WTC11 (cell line): Measurements from ENCODE around the gene ARAP2.

Experiments used
- CREB1 ChIP-seq: sonication (generic); formaldehyde crosslinking; IDR thresholded peaks from 2 replicates; pipeline ENCODE4 v1.8.0; 2023; ENCODE audit warnings: mild to moderate bottlenecking, missing genetic modification reagents
- ESRRA ChIP-seq: sonication (generic); formaldehyde crosslinking; IDR thresholded peaks from 2 replicates; pipeline ENCODE4 v1.8.1; 2022; ENCODE audit warnings: mild to moderate bottlenecking, missing genetic modification reagents, borderline replicate concordance
- GRHL2 ChIP-seq: fragments of 250-450 bp; sonication (Bioruptor Pico); IDR thresholded peaks from 2 replicates; pipeline ENCODE4 v1.8.0; 2022; ENCODE audit warnings: mild to moderate bottlenecking, moderate library complexity; ENCODE audit not compliant: insufficient replicate concordance, severe bottlenecking
- SP1 ChIP-seq: sonication (generic); formaldehyde crosslinking; conservative IDR thresholded peaks from 2 replicates; pipeline ENCODE4 v1.8.1; 2022; ENCODE audit warnings: missing genetic modification reagents
- TEAD4 ChIP-seq: sonication (generic); formaldehyde crosslinking; IDR thresholded peaks from 2 replicates; pipeline ENCODE4 v1.8.0; 2022; ENCODE audit warnings: mild to moderate bottlenecking, missing genetic modification reagents
- ZNF317 ChIP-seq: sonication (generic); formaldehyde crosslinking; IDR thresholded peaks from 2 replicates; pipeline ENCODE4 v1.8.1; 2023; ENCODE audit warnings: low read depth, mild to moderate bottlenecking, moderate library complexity, missing genetic modification reagents, borderline replicate concordance
- ZNF671 ChIP-seq: fragments of 250-450 bp; sonication (Bioruptor Pico); IDR thresholded peaks from 2 replicates; pipeline ENCODE4 v1.8.0; 2021; ENCODE audit warnings: mild to moderate bottlenecking
- TF ChIP-seq, protein P1 (sequence below): fragments of 200-600 bp; IDR thresholded peaks from 2 replicates; pipeline ENCODE4 v1.8.0; 2022; ENCODE audit warnings: antibody characterized with exemption
- TF ChIP-seq, protein P2 (sequence below): sonication (generic); formaldehyde crosslinking; IDR thresholded peaks from 2 replicates; pipeline ENCODE4 v1.8.0; 2022; ENCODE audit warnings: mild to moderate bottlenecking, missing genetic modification reagents
- TF ChIP-seq, protein P3 (sequence below): sonication (generic); formaldehyde crosslinking; IDR thresholded peaks from 2 replicates; pipeline ENCODE4 v1.8.1; 2023; ENCODE audit warnings: mild to moderate bottlenecking, missing genetic modification reagents
- TF ChIP-seq, protein P4 (sequence below): sonication (generic); formaldehyde crosslinking; IDR thresholded peaks from 2 replicates; pipeline ENCODE4 v1.8.1; 2022; ENCODE audit warnings: missing genetic modification reagents, borderline replicate concordance
- TF ChIP-seq, protein P5 (sequence below): sonication (generic); formaldehyde crosslinking; IDR thresholded peaks from 2 replicates; pipeline ENCODE4 v1.8.1; 2022; ENCODE audit warnings: low read depth, missing genetic modification reagents, borderline replicate concordance
- TF ChIP-seq, protein P6 (sequence below): fragments of 250-450 bp; sonication (Bioruptor Pico); IDR thresholded peaks from 2 replicates; pipeline ENCODE4 v1.9.0; 2021; ENCODE audit warnings: mild to moderate bottlenecking

DNA sequence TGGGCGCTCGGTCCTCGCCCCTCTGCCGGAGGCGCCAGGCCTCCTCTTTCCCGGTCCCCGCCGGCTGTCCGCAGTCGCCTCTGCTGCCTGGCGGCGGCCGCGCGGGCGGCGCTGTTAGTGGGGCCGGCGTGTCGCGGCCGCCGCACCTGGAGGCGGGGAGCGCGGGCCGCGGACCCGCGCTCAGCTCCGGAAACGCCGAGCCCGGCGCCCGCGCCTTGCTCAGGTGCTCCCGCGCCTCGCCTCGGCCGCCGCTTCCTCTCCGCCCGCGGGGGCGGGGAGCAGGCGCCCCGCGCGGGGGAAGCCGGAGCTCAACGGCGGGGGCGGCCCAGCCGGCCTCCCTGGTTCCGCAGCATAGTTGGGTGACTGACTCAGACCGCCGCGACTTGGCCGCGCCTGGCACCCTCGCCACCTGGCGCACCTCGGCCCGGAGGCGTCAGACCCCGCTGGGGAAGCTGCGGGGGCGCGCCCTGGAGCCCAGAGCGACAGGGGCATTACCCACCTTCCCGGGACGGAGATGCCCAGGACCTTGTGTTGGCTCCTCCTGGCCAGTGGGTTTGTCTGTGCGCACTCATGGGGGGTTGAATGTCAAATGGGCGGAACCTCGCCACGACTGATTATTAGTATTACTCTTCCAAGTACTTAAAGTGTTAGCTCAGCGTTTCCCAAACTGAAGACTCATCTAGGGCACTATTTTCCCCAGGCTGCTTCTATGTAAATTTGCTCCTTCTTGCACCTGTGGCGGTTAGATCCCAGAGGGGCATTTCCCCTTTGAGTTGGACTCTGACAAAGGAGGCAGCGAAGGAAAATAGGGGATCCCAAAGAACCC is at the start of gene ARAP2:
- TF ChIP-seq ESRRA (CRISPR knock-in tag) (no peak), CREB1 (CRISPR knock-in tag) (no peak), TEAD4 (CRISPR knock-in tag) (no peak), ZNF317 (CRISPR knock-in tag) (no peak), SP1 (CRISPR knock-in tag) (no peak), GRHL2 (no peak), ZNF671 (CRISPR knock-in tag) (no peak)
- TF ChIP-seq, protein P1, sequence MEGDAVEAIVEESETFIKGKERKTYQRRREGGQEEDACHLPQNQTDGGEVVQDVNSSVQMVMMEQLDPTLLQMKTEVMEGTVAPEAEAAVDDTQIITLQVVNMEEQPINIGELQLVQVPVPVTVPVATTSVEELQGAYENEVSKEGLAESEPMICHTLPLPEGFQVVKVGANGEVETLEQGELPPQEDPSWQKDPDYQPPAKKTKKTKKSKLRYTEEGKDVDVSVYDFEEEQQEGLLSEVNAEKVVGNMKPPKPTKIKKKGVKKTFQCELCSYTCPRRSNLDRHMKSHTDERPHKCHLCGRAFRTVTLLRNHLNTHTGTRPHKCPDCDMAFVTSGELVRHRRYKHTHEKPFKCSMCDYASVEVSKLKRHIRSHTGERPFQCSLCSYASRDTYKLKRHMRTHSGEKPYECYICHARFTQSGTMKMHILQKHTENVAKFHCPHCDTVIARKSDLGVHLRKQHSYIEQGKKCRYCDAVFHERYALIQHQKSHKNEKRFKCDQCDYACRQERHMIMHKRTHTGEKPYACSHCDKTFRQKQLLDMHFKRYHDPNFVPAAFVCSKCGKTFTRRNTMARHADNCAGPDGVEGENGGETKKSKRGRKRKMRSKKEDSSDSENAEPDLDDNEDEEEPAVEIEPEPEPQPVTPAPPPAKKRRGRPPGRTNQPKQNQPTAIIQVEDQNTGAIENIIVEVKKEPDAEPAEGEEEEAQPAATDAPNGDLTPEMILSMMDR = no peak
- TF ChIP-seq, protein P2, sequence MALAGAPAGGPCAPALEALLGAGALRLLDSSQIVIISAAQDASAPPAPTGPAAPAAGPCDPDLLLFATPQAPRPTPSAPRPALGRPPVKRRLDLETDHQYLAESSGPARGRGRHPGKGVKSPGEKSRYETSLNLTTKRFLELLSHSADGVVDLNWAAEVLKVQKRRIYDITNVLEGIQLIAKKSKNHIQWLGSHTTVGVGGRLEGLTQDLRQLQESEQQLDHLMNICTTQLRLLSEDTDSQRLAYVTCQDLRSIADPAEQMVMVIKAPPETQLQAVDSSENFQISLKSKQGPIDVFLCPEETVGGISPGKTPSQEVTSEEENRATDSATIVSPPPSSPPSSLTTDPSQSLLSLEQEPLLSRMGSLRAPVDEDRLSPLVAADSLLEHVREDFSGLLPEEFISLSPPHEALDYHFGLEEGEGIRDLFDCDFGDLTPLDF (CRISPR knock-in tag) = no peak
- TF ChIP-seq, protein P3, sequence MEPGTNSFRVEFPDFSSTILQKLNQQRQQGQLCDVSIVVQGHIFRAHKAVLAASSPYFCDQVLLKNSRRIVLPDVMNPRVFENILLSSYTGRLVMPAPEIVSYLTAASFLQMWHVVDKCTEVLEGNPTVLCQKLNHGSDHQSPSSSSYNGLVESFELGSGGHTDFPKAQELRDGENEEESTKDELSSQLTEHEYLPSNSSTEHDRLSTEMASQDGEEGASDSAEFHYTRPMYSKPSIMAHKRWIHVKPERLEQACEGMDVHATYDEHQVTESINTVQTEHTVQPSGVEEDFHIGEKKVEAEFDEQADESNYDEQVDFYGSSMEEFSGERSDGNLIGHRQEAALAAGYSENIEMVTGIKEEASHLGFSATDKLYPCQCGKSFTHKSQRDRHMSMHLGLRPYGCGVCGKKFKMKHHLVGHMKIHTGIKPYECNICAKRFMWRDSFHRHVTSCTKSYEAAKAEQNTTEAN = no peak
- TF ChIP-seq, protein P4, sequence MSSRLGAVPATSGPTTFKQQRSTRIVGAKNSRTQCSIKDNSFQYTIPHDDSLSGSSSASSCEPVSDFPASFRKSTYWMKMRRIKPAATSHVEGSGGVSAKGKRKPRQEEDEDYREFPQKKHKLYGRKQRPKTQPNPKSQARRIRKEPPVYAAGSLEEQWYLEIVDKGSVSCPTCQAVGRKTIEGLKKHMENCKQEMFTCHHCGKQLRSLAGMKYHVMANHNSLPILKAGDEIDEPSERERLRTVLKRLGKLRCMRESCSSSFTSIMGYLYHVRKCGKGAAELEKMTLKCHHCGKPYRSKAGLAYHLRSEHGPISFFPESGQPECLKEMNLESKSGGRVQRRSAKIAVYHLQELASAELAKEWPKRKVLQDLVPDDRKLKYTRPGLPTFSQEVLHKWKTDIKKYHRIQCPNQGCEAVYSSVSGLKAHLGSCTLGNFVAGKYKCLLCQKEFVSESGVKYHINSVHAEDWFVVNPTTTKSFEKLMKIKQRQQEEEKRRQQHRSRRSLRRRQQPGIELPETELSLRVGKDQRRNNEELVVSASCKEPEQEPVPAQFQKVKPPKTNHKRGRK = no peak
- TF ChIP-seq, protein P5, sequence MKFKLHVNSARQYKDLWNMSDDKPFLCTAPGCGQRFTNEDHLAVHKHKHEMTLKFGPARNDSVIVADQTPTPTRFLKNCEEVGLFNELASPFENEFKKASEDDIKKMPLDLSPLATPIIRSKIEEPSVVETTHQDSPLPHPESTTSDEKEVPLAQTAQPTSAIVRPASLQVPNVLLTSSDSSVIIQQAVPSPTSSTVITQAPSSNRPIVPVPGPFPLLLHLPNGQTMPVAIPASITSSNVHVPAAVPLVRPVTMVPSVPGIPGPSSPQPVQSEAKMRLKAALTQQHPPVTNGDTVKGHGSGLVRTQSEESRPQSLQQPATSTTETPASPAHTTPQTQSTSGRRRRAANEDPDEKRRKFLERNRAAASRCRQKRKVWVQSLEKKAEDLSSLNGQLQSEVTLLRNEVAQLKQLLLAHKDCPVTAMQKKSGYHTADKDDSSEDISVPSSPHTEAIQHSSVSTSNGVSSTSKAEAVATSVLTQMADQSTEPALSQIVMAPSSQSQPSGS (CRISPR knock-in tag) = no peak
- TF ChIP-seq, protein P6, sequence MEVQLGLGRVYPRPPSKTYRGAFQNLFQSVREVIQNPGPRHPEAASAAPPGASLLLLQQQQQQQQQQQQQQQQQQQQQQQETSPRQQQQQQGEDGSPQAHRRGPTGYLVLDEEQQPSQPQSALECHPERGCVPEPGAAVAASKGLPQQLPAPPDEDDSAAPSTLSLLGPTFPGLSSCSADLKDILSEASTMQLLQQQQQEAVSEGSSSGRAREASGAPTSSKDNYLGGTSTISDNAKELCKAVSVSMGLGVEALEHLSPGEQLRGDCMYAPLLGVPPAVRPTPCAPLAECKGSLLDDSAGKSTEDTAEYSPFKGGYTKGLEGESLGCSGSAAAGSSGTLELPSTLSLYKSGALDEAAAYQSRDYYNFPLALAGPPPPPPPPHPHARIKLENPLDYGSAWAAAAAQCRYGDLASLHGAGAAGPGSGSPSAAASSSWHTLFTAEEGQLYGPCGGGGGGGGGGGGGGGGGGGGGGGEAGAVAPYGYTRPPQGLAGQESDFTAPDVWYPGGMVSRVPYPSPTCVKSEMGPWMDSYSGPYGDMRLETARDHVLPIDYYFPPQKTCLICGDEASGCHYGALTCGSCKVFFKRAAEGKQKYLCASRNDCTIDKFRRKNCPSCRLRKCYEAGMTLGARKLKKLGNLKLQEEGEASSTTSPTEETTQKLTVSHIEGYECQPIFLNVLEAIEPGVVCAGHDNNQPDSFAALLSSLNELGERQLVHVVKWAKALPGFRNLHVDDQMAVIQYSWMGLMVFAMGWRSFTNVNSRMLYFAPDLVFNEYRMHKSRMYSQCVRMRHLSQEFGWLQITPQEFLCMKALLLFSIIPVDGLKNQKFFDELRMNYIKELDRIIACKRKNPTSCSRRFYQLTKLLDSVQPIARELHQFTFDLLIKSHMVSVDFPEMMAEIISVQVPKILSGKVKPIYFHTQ (CRISPR knock-in tag) = no peak
